Coronary artery (tissue), 2 donors: ENCODE measurements around the gene LAMB2.

Experiments
- DNase-seq: peaks from one replicate; pipeline ENCODE4 v3.0.0-alpha.2; 2017; ENCODE audit warnings: low spot score
- H3K27ac ChIP-seq, 2 donors: fragments of 200-600 bp; sonication (generic); one replicate each; pipeline ENCODE4 v1.5.1; 2016 to 2019
- H3K4me3 ChIP-seq: fragments of 200-600 bp; sonication (generic); 2 replicates; pipeline ENCODE4 v1.5.1; 2016; ENCODE audit warnings: mild to moderate bottlenecking, moderate library complexity
- TF ChIP-seq, protein P1 (sequence below): fragments of 200-600 bp; sonication (generic); IDR thresholded peaks from one replicate; pipeline ENCODE4 v1.5.1; 2019; ENCODE audit warnings: antibody characterized with exemption

The LAMB2 gene

DNA sequence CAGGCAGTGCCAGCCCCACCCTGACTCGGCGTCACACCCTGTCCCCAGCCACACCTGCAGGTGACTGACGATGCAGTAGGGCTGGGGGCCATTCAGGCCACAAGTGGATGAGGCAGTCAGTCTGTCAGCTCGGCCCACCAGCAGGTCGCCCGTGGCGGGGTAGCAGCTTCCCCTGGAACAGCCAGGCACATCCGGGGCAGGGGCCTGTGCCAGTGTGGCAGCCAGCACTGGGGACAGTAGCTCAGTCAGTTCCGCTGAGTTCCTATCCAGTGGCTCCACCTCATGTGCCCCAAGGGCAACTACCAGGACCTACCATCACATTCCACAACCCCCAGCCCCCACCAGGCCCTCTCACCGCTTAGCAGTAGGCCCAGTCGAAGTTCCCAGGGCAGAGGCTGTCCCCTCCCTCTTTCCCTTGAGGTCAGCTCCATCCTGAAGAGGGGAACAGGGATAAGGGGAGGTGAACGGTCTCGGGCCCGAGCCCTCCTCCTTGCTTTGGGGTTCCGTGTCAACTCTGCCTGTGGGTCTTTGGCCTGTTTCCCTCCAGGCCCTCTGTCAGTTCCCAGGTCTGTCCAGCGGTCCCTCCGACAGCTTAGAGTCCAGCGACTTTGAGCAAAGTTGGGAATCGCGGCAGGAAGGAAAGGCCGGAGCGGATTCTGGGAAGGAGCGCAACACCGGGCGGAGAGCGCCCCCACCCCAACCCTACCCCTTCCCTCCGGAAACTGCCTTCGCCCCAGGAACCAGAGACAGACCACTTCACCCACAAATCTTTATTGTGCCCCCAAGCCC, at the start of gene LAMB2:
Gene LAMB2 (minus strand): TSS at position 614 of the 789 bp plus-strand sequence. CDS start 183 bp downstream, at position 431.
- H3K4me3 ChIP-seq, result peak within 1 kb of the TSS; percentile 90
- TF ChIP-seq, protein P1, sequence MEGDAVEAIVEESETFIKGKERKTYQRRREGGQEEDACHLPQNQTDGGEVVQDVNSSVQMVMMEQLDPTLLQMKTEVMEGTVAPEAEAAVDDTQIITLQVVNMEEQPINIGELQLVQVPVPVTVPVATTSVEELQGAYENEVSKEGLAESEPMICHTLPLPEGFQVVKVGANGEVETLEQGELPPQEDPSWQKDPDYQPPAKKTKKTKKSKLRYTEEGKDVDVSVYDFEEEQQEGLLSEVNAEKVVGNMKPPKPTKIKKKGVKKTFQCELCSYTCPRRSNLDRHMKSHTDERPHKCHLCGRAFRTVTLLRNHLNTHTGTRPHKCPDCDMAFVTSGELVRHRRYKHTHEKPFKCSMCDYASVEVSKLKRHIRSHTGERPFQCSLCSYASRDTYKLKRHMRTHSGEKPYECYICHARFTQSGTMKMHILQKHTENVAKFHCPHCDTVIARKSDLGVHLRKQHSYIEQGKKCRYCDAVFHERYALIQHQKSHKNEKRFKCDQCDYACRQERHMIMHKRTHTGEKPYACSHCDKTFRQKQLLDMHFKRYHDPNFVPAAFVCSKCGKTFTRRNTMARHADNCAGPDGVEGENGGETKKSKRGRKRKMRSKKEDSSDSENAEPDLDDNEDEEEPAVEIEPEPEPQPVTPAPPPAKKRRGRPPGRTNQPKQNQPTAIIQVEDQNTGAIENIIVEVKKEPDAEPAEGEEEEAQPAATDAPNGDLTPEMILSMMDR, result no peak
- DNase-seq, result peak; percentile 86
- H3K27ac ChIP-seq, result peak within 1 kb of the TSS; percentile 82 to 95

DNA sequence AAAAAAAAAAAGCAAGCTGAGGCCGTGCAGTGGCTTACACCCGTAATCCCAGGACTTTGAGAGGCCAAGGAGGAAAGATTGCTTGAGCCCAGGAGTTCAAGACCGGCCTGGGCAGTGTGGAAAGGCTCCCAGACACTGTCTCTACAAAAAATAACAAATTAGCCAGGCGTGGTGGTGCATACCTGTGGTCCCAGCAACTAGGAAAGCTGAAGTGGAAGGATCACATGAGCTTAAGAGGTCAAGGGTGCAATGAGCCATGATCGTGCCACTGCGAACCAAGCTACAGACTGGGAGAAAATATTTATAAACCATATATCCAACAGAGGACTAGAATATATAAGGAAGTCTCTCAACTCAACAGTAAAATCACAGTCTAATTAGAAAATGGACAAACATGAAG, 48.5 kb upstream of the LAMB2 start:
- no peak for DNase-seq
- TF ChIP-seq, protein P1, result no peak
- H3K4me3 ChIP-seq, result no peak overlapping the region
- no peak overlapping the region for H3K27ac ChIP-seq

DNA sequence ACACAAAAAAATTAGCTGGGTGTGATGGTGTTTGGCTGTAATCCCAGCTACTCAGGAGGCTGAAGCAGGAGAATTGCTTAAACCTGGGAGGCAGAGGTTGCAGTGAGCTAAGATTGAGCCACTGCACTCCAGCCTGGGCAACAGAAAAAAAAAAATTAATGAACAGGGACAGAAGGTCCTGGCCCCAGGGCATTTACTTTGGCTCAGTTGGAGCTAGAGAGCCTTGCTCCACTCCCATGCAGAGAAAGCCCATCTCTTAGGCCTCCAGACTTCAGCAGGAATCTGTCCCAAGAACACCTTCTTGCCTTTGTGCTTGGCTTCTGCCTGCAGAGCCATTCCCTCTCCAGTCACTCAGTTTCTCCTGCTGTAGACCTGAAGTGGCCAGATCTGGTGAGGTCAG, 47.3 kb upstream of the LAMB2 start:
- DNase-seq, result no peak
- TF ChIP-seq, protein P1, result no peak
- Histone ChIP-seq H3K4me3 (no peak overlapping the region), H3K27ac (no peak overlapping the region)

DNA sequence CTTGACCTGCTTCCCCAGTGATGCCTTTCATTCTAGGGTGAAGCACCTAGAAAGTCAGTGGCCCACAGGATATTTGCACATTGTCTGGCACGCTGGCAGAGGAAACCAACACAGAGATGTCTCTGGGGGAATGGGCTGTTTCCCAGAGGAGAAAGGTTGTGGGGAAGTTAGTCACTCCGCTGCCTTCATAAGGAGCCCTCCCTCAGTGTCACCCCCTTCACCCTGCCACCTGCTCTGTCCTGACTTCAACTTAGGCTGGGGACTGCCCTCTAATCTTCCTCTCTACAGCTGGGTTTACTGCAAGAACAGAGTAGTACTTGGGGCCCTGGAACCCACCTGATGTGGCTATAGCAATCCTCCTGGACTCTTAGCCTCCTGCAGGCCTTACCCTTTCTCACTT, 44.2 kb upstream of the LAMB2 start:
- H3K27ac ChIP-seq, result no peak overlapping the region
- no peak overlapping the region for H3K4me3 ChIP-seq
- no peak for DNase-seq
- TF ChIP-seq, protein P1, result no peak

DNA sequence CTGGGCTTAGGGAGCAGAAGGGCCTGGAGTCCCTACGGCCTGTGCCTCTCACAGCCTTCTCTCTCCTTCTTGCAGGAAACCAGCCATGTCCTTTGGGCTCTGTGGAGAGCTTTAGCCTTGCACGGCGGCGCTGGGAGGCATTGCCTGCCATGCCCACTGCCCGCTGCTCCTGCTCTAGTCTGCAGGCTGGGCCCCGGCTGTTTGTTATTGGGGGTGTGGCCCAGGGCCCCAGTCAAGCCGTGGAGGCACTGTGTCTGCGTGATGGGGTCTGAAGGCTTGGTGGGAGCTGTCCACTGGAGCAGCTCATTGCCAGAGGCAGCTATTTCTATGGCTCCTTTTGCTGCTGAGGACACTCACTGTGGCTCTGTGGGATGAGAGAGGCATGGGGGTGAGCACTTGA, 42.7 kb upstream of the LAMB2 start:
- Histone ChIP-seq H3K4me3 (no peak overlapping the region), H3K27ac (no peak overlapping the region)
- TF ChIP-seq, protein P1, result no peak
- DNase-seq, result no peak

DNA sequence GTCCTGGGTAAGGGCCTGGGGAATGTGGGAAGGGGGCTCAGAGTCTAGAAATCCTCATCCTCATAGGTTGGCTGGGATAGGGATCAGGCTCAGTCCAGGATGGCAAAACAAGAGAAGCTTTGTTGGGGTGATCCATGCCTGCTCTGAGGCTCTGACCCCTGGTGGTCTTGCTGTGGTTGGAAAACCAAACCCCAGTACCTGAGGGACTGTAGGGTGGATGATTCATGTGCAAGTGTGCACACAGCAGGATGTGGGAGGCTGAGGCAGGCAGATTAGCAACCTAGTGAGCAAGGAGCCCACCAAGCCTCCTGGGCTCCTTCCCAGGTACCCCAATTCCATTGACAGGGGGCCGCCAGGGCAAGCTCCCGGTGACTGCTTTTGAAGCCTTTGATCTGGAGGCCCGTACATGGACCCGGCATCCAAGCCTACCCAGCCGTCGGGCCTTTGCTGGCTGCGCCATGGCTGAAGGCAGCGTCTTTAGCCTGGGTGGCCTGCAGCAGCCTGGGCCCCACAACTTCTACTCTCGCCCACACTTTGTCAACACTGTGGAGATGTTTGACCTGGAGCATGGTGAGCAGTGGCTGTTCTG, 41.6 kb upstream of the LAMB2 start:
- H3K27ac ChIP-seq, result peak overlapping the region in 1 of 2 donors; percentile 93
- TF ChIP-seq, protein P1, result no peak
- no peak overlapping the region for H3K4me3 ChIP-seq

DNA sequence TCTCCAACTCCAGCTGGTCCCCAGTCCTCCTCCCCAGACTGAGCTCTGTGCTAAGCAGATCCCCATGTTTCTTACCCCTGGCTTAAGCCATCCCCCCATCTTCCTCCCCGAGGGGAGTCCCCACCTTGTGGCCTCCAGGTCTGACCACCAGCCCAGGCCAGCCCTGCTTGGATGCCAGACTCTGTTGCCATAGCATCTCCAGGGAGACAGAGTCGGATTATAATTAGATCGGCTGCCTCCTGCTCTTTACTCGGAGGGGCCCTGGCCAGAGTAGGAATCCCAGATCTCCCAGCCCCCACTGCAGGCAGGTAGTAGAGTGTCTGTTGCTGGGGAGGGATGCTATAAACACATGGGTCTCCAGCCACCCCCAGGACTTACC, 40.9 kb upstream of the LAMB2 start:
- DNase-seq, result no peak
- H3K4me3 ChIP-seq, result peak overlapping the region; percentile 86
- H3K27ac ChIP-seq, result peak overlapping the region; percentile 92 to 93
- TF ChIP-seq, protein P1, result no peak

More for the DNA sequence above, 41.6 kb upstream of the LAMB2 start:
- DNase-seq, result no peak
